Fibroblast of lung (primary cell): ENCODE measurements around the gene PKIG.

Experiments used
- EZH2 ChIP-seq: IDR thresholded peaks from 2 replicates; pipeline ENCODE4 v1.5.1; 2012; ENCODE audit warnings: low read length, control low read depth, mild to moderate bottlenecking; ENCODE audit errors: missing control alignments
- TF ChIP-seq, protein P1 (sequence below), 2 donors: IDR thresholded peaks in 1 of 2; conservative IDR thresholded peaks in 1 of 2; 1 replicate in 1 of 2; 2 replicates in 1 of 2; pipeline ENCODE4 v1.5.1; 2011 to 2012; ENCODE audit warnings: low read length in 2 of 2, control low read depth in 1 of 2, inconsistent platforms in 1 of 2, low read depth in 1 of 2, mild to moderate bottlenecking in 1 of 2

DNA sequence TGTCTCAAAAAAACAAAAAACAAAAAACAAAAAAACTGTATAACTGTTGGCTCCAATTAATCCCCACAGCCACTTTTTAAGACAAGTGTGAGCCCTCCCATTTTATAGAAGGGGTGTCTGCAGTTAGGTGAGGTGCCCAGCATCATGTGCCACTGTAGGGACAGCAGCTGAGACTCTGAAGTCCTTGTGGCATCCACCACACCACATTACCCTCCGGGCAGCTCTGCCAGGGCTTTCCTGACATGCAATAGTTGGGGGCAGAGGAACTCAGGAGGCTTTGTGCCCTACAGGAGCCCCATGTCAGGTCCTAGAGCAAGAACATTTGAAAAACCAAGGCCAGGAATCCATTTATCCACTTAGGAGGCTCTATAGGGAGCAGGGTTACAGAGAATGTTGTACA, 17.3 kb downstream of the PKIG start:
- no peak for TF ChIP-seq EZH2
- TF ChIP-seq, protein P1, sequence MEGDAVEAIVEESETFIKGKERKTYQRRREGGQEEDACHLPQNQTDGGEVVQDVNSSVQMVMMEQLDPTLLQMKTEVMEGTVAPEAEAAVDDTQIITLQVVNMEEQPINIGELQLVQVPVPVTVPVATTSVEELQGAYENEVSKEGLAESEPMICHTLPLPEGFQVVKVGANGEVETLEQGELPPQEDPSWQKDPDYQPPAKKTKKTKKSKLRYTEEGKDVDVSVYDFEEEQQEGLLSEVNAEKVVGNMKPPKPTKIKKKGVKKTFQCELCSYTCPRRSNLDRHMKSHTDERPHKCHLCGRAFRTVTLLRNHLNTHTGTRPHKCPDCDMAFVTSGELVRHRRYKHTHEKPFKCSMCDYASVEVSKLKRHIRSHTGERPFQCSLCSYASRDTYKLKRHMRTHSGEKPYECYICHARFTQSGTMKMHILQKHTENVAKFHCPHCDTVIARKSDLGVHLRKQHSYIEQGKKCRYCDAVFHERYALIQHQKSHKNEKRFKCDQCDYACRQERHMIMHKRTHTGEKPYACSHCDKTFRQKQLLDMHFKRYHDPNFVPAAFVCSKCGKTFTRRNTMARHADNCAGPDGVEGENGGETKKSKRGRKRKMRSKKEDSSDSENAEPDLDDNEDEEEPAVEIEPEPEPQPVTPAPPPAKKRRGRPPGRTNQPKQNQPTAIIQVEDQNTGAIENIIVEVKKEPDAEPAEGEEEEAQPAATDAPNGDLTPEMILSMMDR (conservative IDR thresholded peaks at IDR 0.05 in 1 of 2, IDR thresholded peaks at IDR 0.05 in 1 of 2; ENCODE audit: low read depth in 1 of 2, low read length in 2 of 2) = no peak
